Loucy (cell line): Measurements from ENCODE around the gene BICD2.

ENCODE experiments used
- CTCF ChIP-seq: fragments of 200-600 bp; sonication (generic); conservative IDR thresholded peaks from 2 replicates; pipeline ENCODE4 v1.5.1; 2014; ENCODE audit warnings: mild to moderate bottlenecking, antibody characterized with exemption, low read length
- EZH2phosphoT487 ChIP-seq: fragments of 200-600 bp; IDR thresholded peaks from 2 replicates; pipeline ENCODE4 v1.6.1; 2018; ENCODE audit warnings: antibody characterized with exemption, mild to moderate bottlenecking, moderate library complexity, borderline replicate concordance

- no peak for TF ChIP-seq CTCF
- no peak for TF ChIP-seq EZH2phosphoT487
Measured at GRCh38 chr9:92786298-92786697, 21.7 kb upstream of the BICD2 start.
